Measurements from ENCODE around the gene OASL. TPM values are rescaled to one million over a fixed set of nuclear protein-coding genes. Genes with fewer than 3 reads are reported as not detected.

Gene OASL
- total and polyA plus RNA-seq, 4 donors = 0.60 to 11.1 (median 9.2) TPM

DNA sequence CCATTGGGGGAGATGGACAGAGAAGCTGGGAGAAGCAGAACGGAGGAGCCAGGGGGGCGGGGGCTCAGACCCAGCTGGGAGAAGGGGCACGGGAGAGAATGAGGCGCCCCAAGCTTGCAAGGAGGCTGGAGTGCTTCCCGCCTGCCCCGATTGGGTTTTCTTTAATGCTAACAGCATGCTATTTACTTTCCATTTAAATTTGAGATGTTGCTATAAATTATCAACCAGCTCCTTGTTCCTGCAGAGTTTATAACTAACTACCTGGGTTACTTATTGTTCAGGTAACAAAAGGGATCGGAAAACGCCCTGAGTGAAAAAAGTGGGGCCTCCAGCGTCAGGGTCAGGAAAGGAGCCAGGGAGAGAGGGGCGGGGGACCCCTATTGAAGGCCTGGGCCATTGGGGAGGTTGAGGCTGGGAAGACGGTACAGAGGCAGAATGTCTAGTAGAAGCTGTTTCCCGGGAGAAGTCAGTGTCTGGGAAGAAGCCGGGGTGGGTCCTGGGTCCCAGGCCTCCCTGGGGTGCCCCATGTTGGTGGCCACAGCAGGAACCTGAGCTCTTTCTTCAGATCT is 58.2 kb downstream of the OASL start:
- no peak overlapping the region for H3K4me3 ChIP-seq
- no peaks in the 10 kb centered on the region for H3K27me3 ChIP-seq (ENCODE audit: control insufficient read depth in 3 of 3, insufficient read depth in 3 of 3, low read length in 2 of 3)
- H3K4me1 ChIP-seq (ENCODE audit: control insufficient read depth in 5 of 5, insufficient read depth in 5 of 5, low read length in 5 of 5) = peaks cover 0 to 7% (median 0%) of the 10 kb centered on the region in 5 donors
- WGBS, 2 donors = 64 to 76% methylated on average over 13 of the region's 13 CpGs
- TF ChIP-seq, protein P1, sequence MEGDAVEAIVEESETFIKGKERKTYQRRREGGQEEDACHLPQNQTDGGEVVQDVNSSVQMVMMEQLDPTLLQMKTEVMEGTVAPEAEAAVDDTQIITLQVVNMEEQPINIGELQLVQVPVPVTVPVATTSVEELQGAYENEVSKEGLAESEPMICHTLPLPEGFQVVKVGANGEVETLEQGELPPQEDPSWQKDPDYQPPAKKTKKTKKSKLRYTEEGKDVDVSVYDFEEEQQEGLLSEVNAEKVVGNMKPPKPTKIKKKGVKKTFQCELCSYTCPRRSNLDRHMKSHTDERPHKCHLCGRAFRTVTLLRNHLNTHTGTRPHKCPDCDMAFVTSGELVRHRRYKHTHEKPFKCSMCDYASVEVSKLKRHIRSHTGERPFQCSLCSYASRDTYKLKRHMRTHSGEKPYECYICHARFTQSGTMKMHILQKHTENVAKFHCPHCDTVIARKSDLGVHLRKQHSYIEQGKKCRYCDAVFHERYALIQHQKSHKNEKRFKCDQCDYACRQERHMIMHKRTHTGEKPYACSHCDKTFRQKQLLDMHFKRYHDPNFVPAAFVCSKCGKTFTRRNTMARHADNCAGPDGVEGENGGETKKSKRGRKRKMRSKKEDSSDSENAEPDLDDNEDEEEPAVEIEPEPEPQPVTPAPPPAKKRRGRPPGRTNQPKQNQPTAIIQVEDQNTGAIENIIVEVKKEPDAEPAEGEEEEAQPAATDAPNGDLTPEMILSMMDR (IDR thresholded peaks at IDR 0.05; ENCODE audit: control extremely low read depth, extremely low read depth) = no peak
- H3K27ac ChIP-seq (ENCODE audit: low read depth in 1 of 2, low read length in 1 of 2) = no peak overlapping the region
- no peak overlapping the region for H3K9ac ChIP-seq (ENCODE audit: insufficient read depth in 1 of 2, low read length in 2 of 2)
- no peaks in the 10 kb centered on the region for H3K9me3 ChIP-seq (ENCODE audit: control insufficient read depth in 4 of 4, insufficient read depth in 3 of 4, low read length in 3 of 4)
- H3K36me3 ChIP-seq (ENCODE audit: control insufficient read depth in 4 of 4, insufficient read depth in 4 of 4, low read length in 4 of 4) = no peaks in the 10 kb centered on the region
- DNase-seq = peak; percentile 47 to 75 (median 66)
- no peak for ATAC-seq (ENCODE audit: insufficient read depth, low FRiP score)

DNA sequence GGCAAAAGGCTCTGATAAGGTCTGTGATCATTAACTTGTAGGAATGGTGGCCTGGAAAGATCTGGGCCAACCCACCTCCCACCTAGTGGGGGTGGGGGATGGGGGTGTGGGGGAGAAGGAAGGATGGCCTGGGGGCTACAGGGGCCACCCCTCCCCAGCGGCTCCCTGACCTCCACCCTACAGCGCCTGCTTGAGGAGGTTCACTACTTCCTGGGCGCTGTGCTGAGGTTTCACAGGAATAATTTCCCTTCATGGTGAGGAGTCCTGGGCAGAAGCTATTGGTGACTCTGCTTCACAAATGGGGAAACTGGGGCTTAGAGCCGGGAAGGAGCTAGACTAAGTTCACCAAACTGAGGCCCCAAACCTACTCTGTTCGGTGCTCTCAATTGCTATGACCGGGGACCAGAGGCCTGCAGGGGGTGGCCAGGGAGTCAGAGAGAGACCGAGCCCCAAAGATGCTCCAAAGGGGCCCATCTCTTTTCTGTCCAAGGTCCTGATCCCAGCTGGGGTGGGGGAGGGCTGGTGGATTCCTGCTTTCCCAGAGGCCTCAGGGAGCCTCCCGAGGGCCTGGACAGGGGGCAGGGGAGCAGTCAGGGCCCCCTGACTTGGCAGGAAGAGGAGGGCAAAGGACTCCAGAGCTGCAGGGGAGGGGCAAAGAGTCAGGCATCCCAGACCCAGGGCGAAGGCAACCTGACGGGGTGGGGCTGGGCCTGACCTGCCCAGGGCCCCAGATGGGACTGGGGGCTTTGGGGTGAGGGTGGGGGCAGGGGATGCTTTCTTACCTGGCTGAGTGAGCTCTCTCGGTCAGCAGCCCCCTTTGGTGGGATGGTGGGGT is 59.0 kb downstream of the OASL start:
- 71 to 72% methylated on average over 11 of the region's 11 CpGs for WGBS, 2 donors
- no peak overlapping the region for H3K4me3 ChIP-seq
- TF ChIP-seq, protein P1 (IDR thresholded peaks at IDR 0.05; ENCODE audit: control extremely low read depth, extremely low read depth) = no peak
- H3K9ac ChIP-seq (ENCODE audit: insufficient read depth in 1 of 2, low read length in 2 of 2) = no peak overlapping the region
- no peak overlapping the region for H3K27ac ChIP-seq (ENCODE audit: low read depth in 1 of 2, low read length in 1 of 2)
- peaks cover 0 to 7% (median 0%) of the 10 kb centered on the region in 5 donors for H3K4me1 ChIP-seq (ENCODE audit: control insufficient read depth in 5 of 5, insufficient read depth in 5 of 5, low read length in 5 of 5)
- DNase-seq (no peak), ATAC-seq (ENCODE audit: insufficient read depth, low FRiP score) (no peak)
- no peaks in the 10 kb centered on the region for H3K36me3 ChIP-seq (ENCODE audit: control insufficient read depth in 4 of 4, insufficient read depth in 4 of 4, low read length in 4 of 4)
- H3K9me3 ChIP-seq (ENCODE audit: control insufficient read depth in 4 of 4, insufficient read depth in 3 of 4, low read length in 3 of 4) = no peaks in the 10 kb centered on the region
- H3K27me3 ChIP-seq (ENCODE audit: control insufficient read depth in 3 of 3, insufficient read depth in 3 of 3, low read length in 2 of 3) = no peaks in the 10 kb centered on the region

DNA sequence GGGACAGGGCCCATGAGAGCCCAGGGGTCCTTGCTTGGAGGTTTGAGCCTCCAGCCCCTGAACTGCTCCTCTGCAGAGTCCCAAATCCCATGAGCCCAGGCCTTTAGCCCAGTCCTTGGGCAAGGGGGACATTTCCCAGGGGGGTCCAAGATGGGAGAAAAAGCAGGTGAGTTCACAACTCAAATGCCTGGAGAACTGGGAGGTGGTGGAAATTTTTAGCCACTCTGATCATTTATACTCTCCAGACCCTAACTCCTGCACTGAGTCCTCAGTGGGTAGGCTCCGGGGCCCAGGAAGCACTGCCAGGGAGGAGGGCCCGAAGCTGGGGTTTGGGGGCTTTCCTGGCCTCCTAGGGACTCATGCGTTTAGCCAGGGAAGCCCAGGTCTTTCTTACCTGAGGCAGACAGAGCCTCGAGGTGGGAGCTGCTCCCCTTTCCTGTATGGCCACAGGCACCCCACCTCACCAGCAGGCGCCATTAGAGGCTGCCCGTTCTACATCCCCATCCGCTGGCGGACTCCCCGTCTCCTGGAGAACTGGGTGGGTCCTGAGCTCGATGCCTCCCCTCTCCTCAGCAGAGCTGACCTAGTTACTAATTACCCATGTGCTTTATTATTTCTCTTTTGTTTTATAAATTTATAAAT is 59.7 kb downstream of the OASL start:
- no peak overlapping the region for H3K27ac ChIP-seq (ENCODE audit: low read depth in 1 of 2, low read length in 1 of 2)

More for the DNA sequence above, 59.7 kb downstream of the OASL start:
- peaks cover 0 to 6% (median 0%) of the 10 kb centered on the region in 5 donors for H3K4me1 ChIP-seq (ENCODE audit: control insufficient read depth in 5 of 5, insufficient read depth in 5 of 5, low read length in 5 of 5)
- no peaks in the 10 kb centered on the region for H3K36me3 ChIP-seq (ENCODE audit: control insufficient read depth in 4 of 4, insufficient read depth in 4 of 4, low read length in 4 of 4)
- no peak overlapping the region for H3K9ac ChIP-seq (ENCODE audit: insufficient read depth in 1 of 2, low read length in 2 of 2)
- DNase-seq (no peak), ATAC-seq (ENCODE audit: insufficient read depth, low FRiP score) (no peak)
- TF ChIP-seq, protein P1 (IDR thresholded peaks at IDR 0.05; ENCODE audit: control extremely low read depth, extremely low read depth) = no peak
- H3K9me3 ChIP-seq (ENCODE audit: control insufficient read depth in 4 of 4, insufficient read depth in 3 of 4, low read length in 3 of 4) = no peaks in the 10 kb centered on the region
- WGBS, 2 donors = 88 to 92% methylated on average over 10 of the region's 10 CpGs
- no peak overlapping the region for H3K4me3 ChIP-seq
- no peaks in the 10 kb centered on the region for H3K27me3 ChIP-seq (ENCODE audit: control insufficient read depth in 3 of 3, insufficient read depth in 3 of 3, low read length in 2 of 3)
